HG02759 (cell line): ENCODE results near the gene CHST8.

ENCODE experiments used
- ATAC-seq: cut with Tn5 transposase; IDR thresholded peaks from one replicate; pipeline ENCODE4 v1.9.1; 2021; ENCODE audit warnings: mild to moderate bottlenecking, moderate library complexity; ENCODE audit not compliant: unreplicated experiment

CHST8 gene

GRCh38 chr19:33713194-33713593 lies 91.4 kb downstream of the CHST8 start:
- no peak for ATAC-seq

- no peak for ATAC-seq
These were observed 92.4 kb downstream of the CHST8 start for GRCh38 chr19:33714149-33714548.

DNA sequence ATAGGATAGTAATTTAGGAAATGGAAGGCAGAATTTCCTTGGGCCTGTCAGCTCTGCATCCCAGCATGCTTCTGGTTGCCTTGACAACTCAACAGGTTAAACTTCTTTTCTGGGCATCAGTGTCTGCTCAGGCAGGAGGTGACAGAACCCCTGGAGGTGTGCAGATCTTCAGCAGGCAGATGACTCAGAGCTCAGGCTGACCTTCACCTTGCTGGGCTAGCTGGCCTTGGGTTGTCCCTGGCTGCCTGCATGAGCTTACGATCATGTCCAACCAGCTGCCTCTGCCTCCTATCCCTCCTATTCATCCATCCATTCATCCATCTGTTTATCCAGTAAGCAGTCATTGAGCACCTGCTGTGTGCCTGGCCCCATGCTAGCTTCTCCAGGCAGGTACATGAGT lies 93.7 kb downstream of the CHST8 start:
- no peak for ATAC-seq

- no peak for ATAC-seq
These were observed 96.1 kb downstream of the CHST8 start for GRCh38 chr19:33717878-33718277.

- no peak for ATAC-seq
These were observed 97.0 kb downstream of the CHST8 start for GRCh38 chr19:33718651-33719254.

GRCh38 chr19:33719366-33720154 lies 97.8 kb downstream of the CHST8 start:
- ATAC-seq: no peak

DNA sequence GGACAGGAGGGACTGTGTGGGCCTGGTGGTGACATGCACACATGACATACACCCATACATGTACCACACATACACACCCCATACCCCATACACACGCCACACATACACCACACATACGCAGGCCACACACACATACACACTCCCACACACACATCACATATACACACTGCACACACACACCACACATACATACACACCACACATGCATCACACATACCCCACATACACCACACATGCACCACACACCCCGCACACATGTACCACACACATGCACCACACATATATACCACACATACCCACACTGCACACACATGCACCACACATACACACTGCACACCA lies 98.4 kb downstream of the CHST8 start:
- no peak for ATAC-seq

DNA sequence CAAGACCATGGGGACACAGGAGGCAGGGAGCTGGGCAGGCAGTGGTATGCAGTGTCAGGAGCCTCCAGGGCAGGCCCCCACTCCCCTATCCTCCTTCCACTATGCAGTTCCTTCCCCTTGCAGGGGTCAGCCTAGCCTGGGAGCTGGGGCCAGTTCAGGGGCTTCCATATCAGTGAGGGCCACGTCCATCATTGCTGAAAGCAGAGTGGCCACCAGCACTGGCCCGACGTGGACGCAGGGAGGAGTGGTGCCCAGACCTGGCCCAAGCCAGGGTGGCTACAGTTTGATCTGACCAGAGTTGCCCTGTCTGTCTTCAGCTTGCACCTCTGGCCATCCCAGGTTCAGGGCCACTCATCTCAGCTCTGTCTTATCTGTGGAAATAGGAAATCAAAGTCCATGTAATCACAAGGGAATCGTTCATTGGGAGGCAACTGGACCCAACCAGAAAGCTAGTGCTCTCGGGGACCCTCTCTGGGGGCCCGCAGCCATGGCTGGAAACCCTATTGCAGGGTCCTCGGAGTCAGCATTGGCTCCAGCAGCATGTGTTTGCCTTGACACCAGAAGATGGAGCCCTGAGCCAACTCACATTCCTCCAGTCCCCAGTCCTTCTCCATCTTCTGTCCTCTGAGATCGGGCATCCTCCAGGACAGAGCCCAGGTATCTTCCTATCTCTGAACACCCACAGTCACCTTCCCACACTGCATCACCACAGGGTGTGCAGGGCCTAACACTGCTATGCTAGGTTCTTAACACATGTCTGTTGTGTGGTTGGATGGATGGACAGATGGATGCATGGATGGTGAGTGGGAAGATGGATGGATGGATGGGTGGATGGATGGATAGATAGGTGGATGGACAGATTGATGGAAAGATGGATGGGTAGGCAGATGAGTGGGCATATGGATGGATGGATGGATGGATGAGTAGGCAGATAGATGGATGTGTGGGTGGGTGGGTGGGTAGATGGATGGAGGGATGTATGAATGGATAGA lies 99.2 kb downstream of the CHST8 start:
- no peak for ATAC-seq

- no peak for ATAC-seq
These were observed 100.1 kb downstream of the CHST8 start for GRCh38 chr19:33721735-33722297.

DNA sequence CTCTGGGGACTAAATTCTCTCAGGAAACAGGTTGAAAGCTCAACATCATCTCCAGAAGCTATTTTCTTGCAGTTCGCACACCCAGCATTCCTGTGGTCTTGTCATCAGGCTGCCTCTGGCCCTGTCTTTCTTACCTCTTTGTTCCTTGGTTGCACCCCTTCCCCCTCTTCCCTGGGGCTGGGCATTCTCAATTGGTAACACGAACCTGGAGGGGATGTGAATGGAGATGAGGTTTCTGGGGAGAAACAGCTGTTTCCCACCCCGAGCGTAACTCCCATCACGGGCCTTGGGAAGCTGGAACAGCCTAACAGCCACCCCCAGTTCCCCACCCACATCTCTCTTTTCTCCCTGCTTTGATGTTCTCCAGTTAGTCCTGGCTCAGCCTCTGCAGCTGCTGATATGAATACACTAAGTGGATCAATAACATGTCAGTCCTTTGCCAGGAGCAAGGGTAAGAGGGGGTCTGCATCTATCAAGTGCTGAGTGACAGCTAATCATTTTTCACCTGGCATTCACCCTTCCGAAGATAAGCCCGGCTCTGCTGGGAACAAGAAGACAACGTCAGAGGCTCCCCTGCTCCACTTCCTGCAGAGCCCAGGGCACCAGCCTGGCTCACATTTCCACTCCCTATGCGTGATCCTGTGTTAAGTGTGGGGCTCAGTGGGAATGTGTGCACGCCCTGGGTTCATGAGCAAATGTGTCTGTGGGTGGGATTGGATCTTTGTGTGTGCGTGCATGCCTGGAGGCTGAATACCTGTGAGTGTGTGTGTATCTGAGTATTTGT lies 100.9 kb downstream of the CHST8 start:
- no peak for ATAC-seq

- no peak for ATAC-seq
These were observed 101.8 kb downstream of the CHST8 start for GRCh38 chr19:33723512-33723911.

DNA sequence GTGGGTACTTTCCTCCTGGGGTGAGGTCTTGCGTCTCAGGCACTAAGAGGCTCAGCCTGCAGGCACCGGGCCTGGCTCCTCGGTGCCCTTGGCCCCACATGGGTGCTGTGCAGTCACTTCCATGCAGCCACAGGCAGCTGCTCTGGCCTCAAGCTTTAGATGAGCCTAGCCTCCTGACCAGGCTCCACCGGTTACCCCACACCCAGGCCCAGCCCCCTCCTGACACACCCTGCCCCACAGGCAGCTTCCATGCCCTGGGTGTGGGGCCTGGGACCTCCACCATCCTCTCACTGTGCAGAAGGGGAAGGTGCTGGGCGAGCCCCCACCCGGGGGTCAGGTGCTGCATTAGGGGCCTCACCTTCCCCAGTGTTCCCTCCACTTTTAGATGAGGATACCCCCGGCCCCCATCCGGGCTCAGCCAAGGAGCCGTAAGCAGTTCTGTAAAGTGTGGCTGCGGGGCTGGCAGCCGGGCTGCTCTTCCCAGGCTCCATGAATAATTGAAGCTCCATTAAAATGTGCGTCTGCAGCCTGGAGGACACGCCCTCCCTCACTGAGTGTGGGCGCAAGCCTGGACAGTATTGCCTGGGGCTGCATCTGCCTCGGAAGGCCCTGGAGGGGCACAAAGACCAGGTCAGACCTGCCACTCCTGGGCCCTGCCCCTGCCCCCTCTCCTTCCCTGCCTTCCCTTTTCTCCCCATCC lies 102.4 kb downstream of the CHST8 start:
- ATAC-seq: no peak

DNA sequence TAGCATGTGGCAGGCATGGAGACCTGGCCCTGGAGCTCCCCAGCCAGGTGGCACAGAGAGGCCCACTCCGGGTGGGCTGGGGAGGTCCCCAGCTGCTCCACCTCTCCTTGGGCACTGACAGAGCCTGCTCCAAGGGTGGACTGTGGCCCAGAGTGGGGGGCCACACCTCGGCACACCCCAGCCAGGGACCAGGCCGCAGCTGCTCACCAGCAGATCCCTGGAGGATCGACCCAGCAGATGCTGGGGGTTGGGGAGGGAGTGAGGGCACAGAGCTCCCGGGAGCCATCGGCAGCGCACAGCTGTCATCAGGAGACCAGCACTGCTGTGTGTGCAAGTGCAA lies 102.9 kb downstream of the CHST8 start:
- no peak for ATAC-seq

DNA sequence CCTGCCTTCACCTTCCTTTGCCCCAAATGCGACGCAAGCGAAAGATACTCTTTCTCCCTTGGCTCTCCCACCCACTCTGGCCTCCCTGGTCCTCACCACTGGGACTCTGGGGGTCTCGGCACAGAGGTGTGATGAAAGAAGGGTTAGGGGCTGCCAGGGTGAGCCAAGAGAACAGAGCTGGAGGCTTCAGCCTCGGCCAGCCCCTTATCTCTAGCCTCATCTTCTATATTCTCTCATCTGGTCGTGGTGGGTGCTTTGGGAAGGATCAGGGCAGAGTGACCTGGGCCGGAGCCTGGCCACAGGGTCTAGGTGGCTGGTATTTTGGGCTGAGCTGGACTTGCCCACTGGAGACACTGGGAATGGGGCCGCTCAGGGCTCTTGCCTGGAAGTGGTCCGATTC lies 103.8 kb downstream of the CHST8 start:
- no peak for ATAC-seq

DNA sequence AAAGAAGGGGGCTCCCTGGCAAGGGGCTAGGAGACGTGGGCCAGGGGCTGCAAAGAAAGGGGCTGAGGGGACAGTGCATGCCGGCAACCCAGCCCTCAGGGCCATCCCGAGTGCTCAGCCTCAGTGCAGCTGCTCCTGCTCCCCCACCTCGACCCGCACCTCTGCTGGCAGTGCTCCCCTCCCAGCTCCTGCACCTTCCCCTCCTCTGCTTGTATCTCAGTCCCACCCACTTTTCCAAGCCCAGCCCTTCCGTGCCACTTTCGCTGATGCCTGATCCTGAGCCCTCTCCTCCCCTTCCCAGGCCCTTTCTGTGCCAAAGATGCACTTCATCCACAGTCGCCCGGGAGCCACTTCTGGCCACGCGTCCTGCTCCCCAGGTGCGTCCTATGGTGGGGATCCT lies 105.0 kb downstream of the CHST8 start:
- ATAC-seq: no peak

- no peak for ATAC-seq
These were observed 105.7 kb downstream of the CHST8 start for GRCh38 chr19:33727331-33727998.

GRCh38 chr19:33728141-33728540 lies 106.4 kb downstream of the CHST8 start:
- no peak for ATAC-seq

- no peak for ATAC-seq
These were observed 109.3 kb downstream of the CHST8 start for GRCh38 chr19:33730858-33731607.

- no peak for ATAC-seq
These were observed 110.1 kb downstream of the CHST8 start for GRCh38 chr19:33731881-33732280.
